Endothelial cell of umbilical vein (primary cell): ENCODE measurements around the gene USH1G. TPM values are rescaled to one million over a fixed set of nuclear protein-coding genes. Genes with fewer than 3 reads are reported as not detected.

Experiments
- BruUV-seq: library from RNA; stranded (reverse); fragments of 400-500 nt; replicated peaks from 2 replicates; lab custom pipeline; 2021; lab: Mats Ljungman, UMichigan
- CTCF ChIA-PET: fragments of 300-600, 350-600 bp; sonication (Branson Sonifier 250); formaldehyde crosslinking; loops from one replicate; lab custom pipeline; 2021; ENCODE audit warnings: antibody characterized with exemption, inconsistent platforms; lab: Charles Lee
- POLR2A ChIA-PET: fragments of 300-600, 350-600 bp; sonication (Branson Sonifier 250); formaldehyde crosslinking; loops from one replicate; lab custom pipeline; 2021; ENCODE audit warnings: antibody characterized with exemption, inconsistent platforms; lab: Charles Lee
- DNase-seq: peaks from one replicate; pipeline ENCODE4 v3.0.0-alpha.2; 2011; ENCODE audit warnings: low read depth, low spot score
- FAIRE-seq: peaks from 2 replicates; lab custom pipeline; 2011; peaks lifted over from hg19 to GRCh38; lab: Jason Lieb, UNC
- H2AFZ ChIP-seq: 2 replicates; pipeline ENCODE4 v1.6.0; 2012; ENCODE audit warnings: low read depth, low read length, control low read depth, inconsistent platforms
- H3K27ac ChIP-seq: 2 replicates; pipeline ENCODE4 v1.5.1; 2011; ENCODE audit warnings: low read depth, mild to moderate bottlenecking, control low read depth, low read length, moderate library complexity; ENCODE audit not compliant: insufficient read depth
- H3K27me3 ChIP-seq, 2 experiments: 2 replicates each; pipeline versions ENCODE4 v1.6.0 to v1.6.1; 2011; ENCODE audit warnings: low read length in 2 of 2, mixed read lengths in 1 of 2; ENCODE audit not compliant: control insufficient read depth in 2 of 2, insufficient read depth in 2 of 2
- H3K36me3 ChIP-seq, 2 experiments: 2 replicates in 1 of 2; 3 replicates in 1 of 2; pipeline ENCODE4 v1.5.1; 2011; ENCODE audit warnings: low read length in 2 of 2, mild to moderate bottlenecking in 1 of 2, moderate library complexity in 1 of 2; ENCODE audit not compliant: control insufficient read depth in 2 of 2, insufficient read depth in 2 of 2; ENCODE audit errors: extremely low read depth in 1 of 2
- H3K4me1 ChIP-seq: 3 replicates; pipeline ENCODE4 v1.5.1; 2011; ENCODE audit warnings: mild to moderate bottlenecking, low read length; ENCODE audit not compliant: control insufficient read depth, insufficient read depth; ENCODE audit errors: extremely low read depth
- H3K4me2 ChIP-seq: 2 replicates; pipeline ENCODE4 v1.6.1; 2011; ENCODE audit warnings: low read length, control low read depth, mixed read lengths; ENCODE audit not compliant: insufficient read depth
- H3K4me3 ChIP-seq, 3 experiments: fragments of 200-600 bp in 1 of 3; sonication (generic), shearing (Covaris generic) in 1 of 3; replicated peaks in 1 of 3; 2 replicates each; pipeline ENCODE4 v1.5.1; 2011 to 2016; ENCODE audit warnings: control low read depth in 3 of 3, low read length in 3 of 3, mild to moderate bottlenecking in 2 of 3, inconsistent platforms in 1 of 3, low read depth in 1 of 3, moderate library complexity in 1 of 3; ENCODE audit not compliant: insufficient read depth in 1 of 3
- H3K79me2 ChIP-seq: 2 replicates; pipeline ENCODE4 v1.6.0; 2012; ENCODE audit warnings: low read length, inconsistent platforms; ENCODE audit not compliant: control insufficient read depth, insufficient read depth
- H3K9ac ChIP-seq: replicated peaks from 2 replicates; pipeline ENCODE3; 2011; ENCODE audit warnings: low read length, control low read depth; ENCODE audit not compliant: insufficient read depth; ENCODE audit errors: extremely low read depth
- H3K9me1 ChIP-seq: replicated peaks from 3 replicates; pipeline ENCODE4 v1.6.0; 2011; ENCODE audit warnings: mild to moderate bottlenecking, low read length; ENCODE audit not compliant: control insufficient read depth, insufficient read depth; ENCODE audit errors: extremely low read depth
- H3K9me3 ChIP-seq: replicated peaks from 2 replicates; pipeline ENCODE4 v1.5.1; 2012; ENCODE audit warnings: low read length, inconsistent platforms; ENCODE audit not compliant: control insufficient read depth, insufficient read depth
- H4K20me1 ChIP-seq: replicated peaks from 2 replicates; pipeline ENCODE3; 2011; ENCODE audit warnings: mild to moderate bottlenecking, low read length; ENCODE audit not compliant: control insufficient read depth, insufficient read depth; ENCODE audit errors: extremely low read depth
- EZH2 ChIP-seq: IDR thresholded peaks from 2 replicates; pipeline ENCODE4 v1.6.1; 2012; ENCODE audit warnings: borderline replicate concordance, low read depth, mild to moderate bottlenecking, moderate library complexity, low read length, inconsistent platforms; ENCODE audit not compliant: severe bottlenecking
- FOS ChIP-seq: IDR thresholded peaks from 2 replicates; pipeline ENCODE4 v1.6.1; 2011; ENCODE audit warnings: mild to moderate bottlenecking, low read length, moderate library complexity, borderline replicate concordance; ENCODE audit not compliant: insufficient read depth
- GATA2 ChIP-seq: IDR thresholded peaks from 2 replicates; pipeline ENCODE4 v1.7.0; 2011; ENCODE audit warnings: low read depth, mild to moderate bottlenecking, moderate library complexity, mixed read lengths, low read length; ENCODE audit not compliant: insufficient read length, insufficient read depth
- JUN ChIP-seq: IDR thresholded peaks from 2 replicates; pipeline ENCODE4 v1.6.1; 2011; ENCODE audit warnings: borderline replicate concordance, low read depth; ENCODE audit not compliant: insufficient read length, insufficient read depth
- MYC ChIP-seq: IDR thresholded peaks from one replicate; pipeline ENCODE4 v1.6.1; 2011; ENCODE audit warnings: mild to moderate bottlenecking, low read depth, low read length
- POLR2A ChIP-seq: IDR thresholded peaks from 2 replicates; pipeline ENCODE4 v1.6.1; 2012; ENCODE audit warnings: low read depth, mild to moderate bottlenecking, control low read depth, low read length
- POLR2AphosphoS5 ChIP-seq: IDR thresholded peaks from 2 replicates; pipeline ENCODE4 v1.6.1; 2012; ENCODE audit warnings: low read depth, mild to moderate bottlenecking, control low read depth, low read length, moderate library complexity; ENCODE audit not compliant: insufficient read depth
- dilution Hi-C: fragments of 300-500 bp; cut with MboI; formaldehyde crosslinking; loops from one replicate; pipeline ENCODE4 v1.15.0; 2019; ENCODE audit warnings: low sequenced_read_pairs; ENCODE audit not compliant: extremely low pct_ligation_motif_present
- intact Hi-C: fragments of 100-400 bp; cut with micrococcal nuclease; formaldehyde crosslinking; loops from one replicate; pipeline ENCODE4 v1.10.0; 2022
- polyA plus RNA-seq, 4 experiments: library from polyadenylated mRNA; depleted of rRNA in 3 of 4; stranded (reverse) in 3 of 4; unstranded in 1 of 4; fragments of >200 nt; gene quantifications; 2 replicates each; pipeline versions ENCODE4 v1.2.1 to v1.2.3, GENCODE V29; 2011 to 2012; ENCODE audit warnings: missing spikeins in 1 of 4
- total RNA-seq: library from RNA; stranded (reverse); gene quantifications from 2 replicates; pipeline ENCODE4 v1.2.3, GENCODE V29; 2021
- TF ChIP-seq, protein P1 (sequence below): IDR thresholded peaks from 2 replicates; pipeline ENCODE4 v1.6.1; 2011; ENCODE audit not compliant: insufficient read depth, insufficient read length
- TF ChIP-seq, protein P2 (sequence below), 2 donors: IDR thresholded peaks; 1 replicate in 1 of 2; 2 replicates in 1 of 2; pipeline ENCODE4 v1.5.1; 2011; ENCODE audit warnings: low read length in 2 of 2, mild to moderate bottlenecking in 2 of 2, moderate library complexity in 2 of 2, control low read depth in 1 of 2, inconsistent platforms in 1 of 2, low read depth in 1 of 2; ENCODE audit not compliant: insufficient read depth in 1 of 2; ENCODE audit errors: extremely low read depth in 1 of 2

Gene USH1G
- total and polyA plus RNA-seq, 2 donors (not counting 3 experiments of a cell fraction or from before 2014, with no cell fraction given): not detected

GRCh38 chr17:74916851-74917199 lies 6.2 kb downstream of the USH1G start:
- intact Hi-C loops (no loop called here), dilution Hi-C loops (no loop called here)
- Histone ChIP-seq H4K20me1 (no peaks in the 10 kb centered on the region), H3K79me2 (no peaks in the 10 kb centered on the region), H3K27ac (no peak overlapping the region), H3K9me1 (no peaks in the 10 kb centered on the region), H3K4me2 (no peak overlapping the region), H3K4me1 (no peaks in the 10 kb centered on the region), H3K36me3 (no peaks in the 10 kb centered on the region), H3K9ac (no peak overlapping the region), H2AFZ (no peak overlapping the region), H3K9me3 (no peaks in the 10 kb centered on the region), H3K4me3 (no peak overlapping the region), H3K27me3 (peaks cover 1 to 4% of the 10 kb centered on the region in 2 experiments)
- FAIRE-seq (no peak), DNase-seq (no peak)
- ChIA-PET POLR2A (no interaction called here), CTCF (no interaction called here)
- no peak for TF ChIP-seq MYC
- TF ChIP-seq GATA2: no peak
- TF ChIP-seq, protein P1, sequence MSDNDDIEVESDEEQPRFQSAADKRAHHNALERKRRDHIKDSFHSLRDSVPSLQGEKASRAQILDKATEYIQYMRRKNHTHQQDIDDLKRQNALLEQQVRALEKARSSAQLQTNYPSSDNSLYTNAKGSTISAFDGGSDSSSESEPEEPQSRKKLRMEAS: no peak
- no peak for TF ChIP-seq FOS
- no peak for TF ChIP-seq JUN
- TF ChIP-seq POLR2A: no peak
- TF ChIP-seq EZH2: no peak
- no peak for TF ChIP-seq POLR2AphosphoS5
- TF ChIP-seq, protein P2, sequence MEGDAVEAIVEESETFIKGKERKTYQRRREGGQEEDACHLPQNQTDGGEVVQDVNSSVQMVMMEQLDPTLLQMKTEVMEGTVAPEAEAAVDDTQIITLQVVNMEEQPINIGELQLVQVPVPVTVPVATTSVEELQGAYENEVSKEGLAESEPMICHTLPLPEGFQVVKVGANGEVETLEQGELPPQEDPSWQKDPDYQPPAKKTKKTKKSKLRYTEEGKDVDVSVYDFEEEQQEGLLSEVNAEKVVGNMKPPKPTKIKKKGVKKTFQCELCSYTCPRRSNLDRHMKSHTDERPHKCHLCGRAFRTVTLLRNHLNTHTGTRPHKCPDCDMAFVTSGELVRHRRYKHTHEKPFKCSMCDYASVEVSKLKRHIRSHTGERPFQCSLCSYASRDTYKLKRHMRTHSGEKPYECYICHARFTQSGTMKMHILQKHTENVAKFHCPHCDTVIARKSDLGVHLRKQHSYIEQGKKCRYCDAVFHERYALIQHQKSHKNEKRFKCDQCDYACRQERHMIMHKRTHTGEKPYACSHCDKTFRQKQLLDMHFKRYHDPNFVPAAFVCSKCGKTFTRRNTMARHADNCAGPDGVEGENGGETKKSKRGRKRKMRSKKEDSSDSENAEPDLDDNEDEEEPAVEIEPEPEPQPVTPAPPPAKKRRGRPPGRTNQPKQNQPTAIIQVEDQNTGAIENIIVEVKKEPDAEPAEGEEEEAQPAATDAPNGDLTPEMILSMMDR (IDR thresholded peaks at IDR 0.05; ENCODE audit: extremely low read depth in 1 of 2, insufficient read depth in 1 of 2, low read depth in 1 of 2, low read length in 2 of 2): no peak
- no TSS peak for BruUV-seq
